ENCODE results near the gene TTC38.

The TTC38 gene

GRCh38 chr22:46267431-46268279, at the start of gene TTC38:
TTC38 (plus strand) TSS chr22:46268008; CDS start chr22:46268040, 32 bp downstream.
- DNase-seq (ENCODE audit: low spot score), result peak; percentile 96

- no peak for DNase-seq (ENCODE audit: low spot score)
Observed at GRCh38 chr22:46219636-46220035, 48.2 kb upstream of the TTC38 start.

- no peak for DNase-seq (ENCODE audit: low spot score)
Observed at GRCh38 chr22:46220921-46221320, 46.9 kb upstream of the TTC38 start.

GRCh38 chr22:46224044-46224897, 43.5 kb upstream of the TTC38 start:
- DNase-seq (ENCODE audit: low spot score), result no peak

GRCh38 chr22:46224898-46225290, 42.9 kb upstream of the TTC38 start:
- no peak for DNase-seq (ENCODE audit: low spot score)

GRCh38 chr22:46225631-46226030, 42.2 kb upstream of the TTC38 start:
- no peak for DNase-seq (ENCODE audit: low spot score)

GRCh38 chr22:46226577-46226976, 41.2 kb upstream of the TTC38 start:
- no peak for DNase-seq (ENCODE audit: low spot score)

- no peak for DNase-seq (ENCODE audit: low spot score)
Observed at GRCh38 chr22:46229701-46230100, 38.1 kb upstream of the TTC38 start.

- no peak for DNase-seq (ENCODE audit: low spot score)
Observed at GRCh38 chr22:46230262-46230901, 37.4 kb upstream of the TTC38 start.

GRCh38 chr22:46233231-46233630, 34.6 kb upstream of the TTC38 start:
- DNase-seq (ENCODE audit: low spot score), result no peak

- DNase-seq (ENCODE audit: low spot score), result no peak
Observed at GRCh38 chr22:46234969-46235368, 32.8 kb upstream of the TTC38 start.

- DNase-seq (ENCODE audit: low spot score), result no peak
Observed at GRCh38 chr22:46237453-46238124, 30.2 kb upstream of the TTC38 start.

GRCh38 chr22:46238541-46238940, 29.3 kb upstream of the TTC38 start:
- no peak for DNase-seq (ENCODE audit: low spot score)

- no peak for DNase-seq (ENCODE audit: low spot score)
Observed at GRCh38 chr22:46239261-46240048, 28.4 kb upstream of the TTC38 start.

- no peak for DNase-seq (ENCODE audit: low spot score)
Observed at GRCh38 chr22:46240073-46240472, 27.7 kb upstream of the TTC38 start.

- DNase-seq (ENCODE audit: low spot score), result no peak
Observed at GRCh38 chr22:46240506-46240905, 27.3 kb upstream of the TTC38 start.

GRCh38 chr22:46240907-46241306, 26.9 kb upstream of the TTC38 start:
- DNase-seq (ENCODE audit: low spot score), result no peak

GRCh38 chr22:46241396-46242007, 26.3 kb upstream of the TTC38 start:
- DNase-seq (ENCODE audit: low spot score), result no peak

- no peak for DNase-seq (ENCODE audit: low spot score)
Observed at GRCh38 chr22:46242076-46242475, 25.7 kb upstream of the TTC38 start.

- no peak for DNase-seq (ENCODE audit: low spot score)
Observed at GRCh38 chr22:46244771-46245170, 23.0 kb upstream of the TTC38 start.

- DNase-seq (ENCODE audit: low spot score), result no peak
Observed at GRCh38 chr22:46245511-46245910, 22.3 kb upstream of the TTC38 start.

Measured in HuH-7.5 (cell line).